Measurements from ENCODE around the gene PARVA. TPM values are rescaled to one million over a fixed set of nuclear protein-coding genes. Genes with fewer than 3 reads are reported as not detected.

Gene PARVA
- total RNA-seq, 4 donors from 2014 or later: 64.0 to 164 (median 93.5) TPM

- DNase-seq (ENCODE audit: low spot score) (no peak), ATAC-seq (ENCODE audit: low FRiP score) (no peak)
- no peak for TF ChIP-seq CTCF (IDR thresholded peaks at IDR 0.05)
Measured at GRCh38 chr11:12559011-12559410, 181.6 kb downstream of the PARVA start.

GRCh38 chr11:12560362-12560761 lies 183.0 kb downstream of the PARVA start:
- no peak for TF ChIP-seq CTCF (IDR thresholded peaks at IDR 0.05)
- DNase-seq (ENCODE audit: low spot score): no peak
- ATAC-seq (ENCODE audit: low FRiP score): no peak

GRCh38 chr11:12560861-12561260 lies 183.5 kb downstream of the PARVA start:
- DNase-seq (ENCODE audit: low spot score) (no peak), ATAC-seq (ENCODE audit: low FRiP score) (no peak)
- no peak for TF ChIP-seq CTCF (IDR thresholded peaks at IDR 0.05)

GRCh38 chr11:12564012-12564411 lies 186.6 kb downstream of the PARVA start:
- no peak for DNase-seq (ENCODE audit: low spot score)
- ATAC-seq (ENCODE audit: low FRiP score): no peak

GRCh38 chr11:12565406-12565805 lies 188.0 kb downstream of the PARVA start:
- no peak for DNase-seq (ENCODE audit: low spot score)
- TF ChIP-seq CTCF (IDR thresholded peaks at IDR 0.05): no peak
- no peak for ATAC-seq (ENCODE audit: low FRiP score)

More at GRCh38 chr11:12564012-12564411, 186.6 kb downstream of the PARVA start:
- no peak for TF ChIP-seq CTCF (IDR thresholded peaks at IDR 0.05)

GRCh38 chr11:12567746-12568460 lies 190.5 kb downstream of the PARVA start:
- DNase-seq (ENCODE audit: low spot score) (no peak), ATAC-seq (ENCODE audit: low FRiP score) (no peak)
- no peak for TF ChIP-seq CTCF (IDR thresholded peaks at IDR 0.05)

Measured in omental fat pad (tissue), 4 donors.